Keratinocyte (primary cell): ENCODE data around the gene CSK. TPM values are rescaled to one million over a fixed set of nuclear protein-coding genes. Genes with fewer than 3 reads are reported as not detected.

ENCODE experiments used
- DNase-seq: peaks from one replicate; pipeline ENCODE4 v3.0.0-alpha.2; 2011; ENCODE audit warnings: low read depth, missing footprints, low spot score
- FAIRE-seq: peaks from 2 replicates; lab custom pipeline; 2011; peaks lifted over from hg19 to GRCh38; lab: Jason Lieb, UNC
- H2AFZ ChIP-seq: 2 replicates; pipeline ENCODE4 v1.6.0; 2012; ENCODE audit warnings: low read length, control low read depth, inconsistent platforms; ENCODE audit not compliant: control insufficient read depth
- H3K27ac ChIP-seq: 2 replicates; pipeline ENCODE4 v1.5.1; 2011; ENCODE audit warnings: low read length; ENCODE audit not compliant: control insufficient read depth, insufficient read depth
- H3K27me3 ChIP-seq: 3 replicates; pipeline ENCODE4 v1.6.0; 2011; ENCODE audit warnings: low read length; ENCODE audit not compliant: control insufficient read depth, insufficient read depth; ENCODE audit errors: extremely low read depth
- H3K36me3 ChIP-seq, 2 experiments: 2 replicates in 1 of 2; 3 replicates in 1 of 2; pipeline ENCODE4 v1.5.1; 2011; ENCODE audit warnings: low read length in 2 of 2, mild to moderate bottlenecking in 1 of 2; ENCODE audit not compliant: control insufficient read depth in 2 of 2, insufficient read depth in 2 of 2; ENCODE audit errors: extremely low read depth in 1 of 2
- H3K4me1 ChIP-seq: 3 replicates; pipeline ENCODE4 v1.5.1; 2011; ENCODE audit warnings: low read length; ENCODE audit not compliant: control insufficient read depth, insufficient read depth; ENCODE audit errors: extremely low read depth
- H3K4me2 ChIP-seq: 3 replicates; pipeline ENCODE4 v1.6.0; 2011; ENCODE audit warnings: low read depth, low read length; ENCODE audit not compliant: control insufficient read depth, insufficient read depth; ENCODE audit errors: extremely low read depth
- H3K4me3 ChIP-seq, 3 experiments: fragments of 200-600 bp in 1 of 3; sonication (generic) in 1 of 3; 2 replicates in 2 of 3; 3 replicates in 1 of 3; pipeline ENCODE4 v1.5.1; 2011 to 2016; ENCODE audit warnings: low read length in 3 of 3, mild to moderate bottlenecking in 3 of 3, control low read depth in 2 of 3, inconsistent platforms in 1 of 3, low read depth in 1 of 3, mixed read lengths in 1 of 3, mixed run types in 1 of 3, moderate library complexity in 1 of 3; ENCODE audit not compliant: control insufficient read depth in 2 of 3, insufficient read depth in 2 of 3; ENCODE audit errors: extremely low read depth in 1 of 3
- H3K79me2 ChIP-seq: 2 replicates; pipeline ENCODE4 v1.6.0; 2012; ENCODE audit warnings: low read length; ENCODE audit not compliant: control insufficient read depth, insufficient read depth
- H3K9ac ChIP-seq: 3 replicates; pipeline ENCODE4 v1.6.0; 2011; ENCODE audit warnings: low read length; ENCODE audit not compliant: control insufficient read depth, insufficient read depth; ENCODE audit errors: extremely low read depth
- H3K9me1 ChIP-seq: 3 replicates; pipeline ENCODE4 v1.6.0; 2011; ENCODE audit warnings: low read length; ENCODE audit not compliant: control insufficient read depth, insufficient read depth; ENCODE audit errors: extremely low read depth
- H3K9me3 ChIP-seq: 2 replicates; pipeline ENCODE4 v1.5.1; 2012; ENCODE audit warnings: low read depth, low read length; ENCODE audit not compliant: control insufficient read depth
- H4K20me1 ChIP-seq: 3 replicates; pipeline ENCODE4 v1.6.0; 2011; ENCODE audit warnings: low read length; ENCODE audit not compliant: control insufficient read depth, insufficient read depth; ENCODE audit errors: extremely low read depth
- CTCF ChIP-seq, 3 experiments: IDR thresholded peaks in 1 of 3; conservative IDR thresholded peaks in 1 of 3; optimal IDR thresholded peaks in 1 of 3; 2 replicates in 2 of 3; 3 replicates in 1 of 3; pipeline versions ENCODE3 to v1.5.1; 2011; ENCODE audit warnings: low read length in 3 of 3, mild to moderate bottlenecking in 3 of 3, moderate library complexity in 2 of 3, control low read depth in 1 of 3, inconsistent platforms in 1 of 3; ENCODE audit not compliant: insufficient read depth in 2 of 3; ENCODE audit errors: extremely low read depth in 1 of 3
- EZH2 ChIP-seq: IDR thresholded peaks from one replicate; pipeline ENCODE4 v1.6.1; 2012; ENCODE audit warnings: inconsistent platforms, mild to moderate bottlenecking, low read length, moderate library complexity
- dilution Hi-C: fragments of 300-500 bp; cut with MboI; formaldehyde crosslinking; loops from one replicate; pipeline ENCODE4 v1.7.0; 2020; ENCODE audit warnings: low sequenced_read_pairs; ENCODE audit not compliant: extremely low pct_ligation_motif_present
- polyA plus RNA-seq, 5 experiments: library from polyadenylated mRNA; depleted of rRNA in 3 of 5; stranded (reverse) in 3 of 5; stranded (forward) in 1 of 5; unstranded in 1 of 5; fragments of >200 nt; gene quantifications; 1 replicate in 1 of 5; 2 replicates in 3 of 5; 3 replicates in 1 of 5; pipeline versions ENCODE4 v1.2.1 to v1.2.3, GENCODE V29; 2011 to 2012; ENCODE audit warnings: missing spikeins in 2 of 5, low read depth in 1 of 5, low replicate concordance in 1 of 5
- small RNA-seq, 3 experiments: library from RNA; depleted of rRNA; stranded (forward); fragments of <200 nt; gene quantifications; one replicate each; pipeline ENCODE3, GENCODE V24; 2012; ENCODE audit warnings: low read depth in 3 of 3, low replicate concordance in 1 of 3; ENCODE audit not compliant: insufficient read length in 3 of 3

The CSK gene
- polyA plus RNA-seq, 1 donor (not counting 4 experiments of a cell fraction or from before 2014, with no cell fraction given) = 17.2 TPM

GRCh38 chr15:74851960-74852359, 70.1 kb downstream of the CSK start:
- peaks cover 40 to 47% of the 10 kb centered on the region in 2 experiments for H3K36me3 ChIP-seq

More at GRCh38 chr15:74851960-74852359, 70.1 kb downstream of the CSK start:
- dilution Hi-C loops = no loop called here
- TF ChIP-seq EZH2 (no peak), CTCF (optimal IDR thresholded peaks at IDR 0.05 in 1 of 3, IDR thresholded peaks at IDR 0.05 in 1 of 3, conservative IDR thresholded peaks at IDR 0.05 in 1 of 3; ENCODE audit: extremely low read depth in 1 of 3, insufficient read depth in 2 of 3, low read length in 3 of 3) (no peak)
- Histone ChIP-seq H3K4me2 (no peak overlapping the region), H3K27ac (no peak overlapping the region), H4K20me1 (no peaks in the 10 kb centered on the region), H3K9ac (no peak overlapping the region), H2AFZ (no peak overlapping the region), H3K4me3 (no peak overlapping the region), H3K9me1 (peaks cover 2% of the 10 kb centered on the region), H3K9me3 (no peaks in the 10 kb centered on the region), H3K27me3 (no peaks in the 10 kb centered on the region), H3K4me1 (peaks cover 10% of the 10 kb centered on the region), H3K79me2 (peaks cover 6% of the 10 kb centered on the region)
- DNase-seq = no peak
- no peak for FAIRE-seq

Small RNA genes within 50 kb of the gene (small RNA-seq; reads per million reads assigned to genes)
- gene CPLX3 (0 reads per million in 3 experiments), gene MIR4513 (0 reads per million in 3 experiments), gene MIR6882 (0.07 to 2.3 (median 1.0) reads per million in 3 experiments)

Other genes starting within 250 kb of the CSK start
- 3.6 to 3.7 TPM (median 3.6 TPM) in 3 replicates for gene ARID3B, start 240.9 kb upstream of the CSK start, polyA plus RNA-seq
- 54.8 to 72.6 TPM (median 61.2 TPM) in 3 replicates for gene CLK3, start 166.2 kb upstream of the CSK start, polyA plus RNA-seq
- 33.6 to 45.4 TPM (median 38.1 TPM) in 3 replicates for gene EDC3, start 86.1 kb upstream of the CSK start, polyA plus RNA-seq
- 3.1 to 23.4 TPM (median 4.8 TPM) in 3 replicates for gene CYP1A1, start 56.6 kb upstream of the CSK start, polyA plus RNA-seq
- 0.04 to 0.09 TPM in 2 of 3 replicates, not detected in the other for gene CYP1A2, start 33.2 kb upstream of the CSK start, polyA plus RNA-seq
- gene LMAN1L, start 30.8 kb downstream of the CSK start, polyA plus RNA-seq = not detected in 3 replicates
- gene CPLX3, start 44.5 kb downstream of the CSK start, polyA plus RNA-seq = 0.03 TPM in 1 of 3 replicates, not detected in the others
- 12.0 to 26.4 TPM (median 16.5 TPM) in 3 replicates for gene ULK3, start 61.1 kb downstream of the CSK start, polyA plus RNA-seq
- 72.8 to 114 TPM (median 83.5 TPM) in 3 replicates for gene SCAMP2, start 91.3 kb downstream of the CSK start, polyA plus RNA-seq
- gene MPI, start 108.0 kb downstream of the CSK start, polyA plus RNA-seq = 35.5 to 58.6 TPM (median 39.2 TPM) in 3 replicates
- gene FAM219B, start 124.8 kb downstream of the CSK start, polyA plus RNA-seq = 32.1 to 73.4 TPM (median 45.4 TPM) in 3 replicates
- gene COX5A, start 156.0 kb downstream of the CSK start, polyA plus RNA-seq = 132 to 245 TPM (median 217 TPM) in 3 replicates
- 0.60 to 1.0 TPM (median 0.62 TPM) in 3 replicates for gene RPP25, start 174.7 kb downstream of the CSK start, polyA plus RNA-seq
- gene SCAMP5, start 213.5 kb downstream of the CSK start, polyA plus RNA-seq = 1.9 to 3.0 TPM (median 2.9 TPM) in 3 replicates
- gene PPCDC, start 241.5 kb downstream of the CSK start, polyA plus RNA-seq = 11.9 to 14.3 TPM (median 13.7 TPM) in 3 replicates